ENCODE measurements around the gene UGT3A2.

UGT3A2 gene

DNA sequence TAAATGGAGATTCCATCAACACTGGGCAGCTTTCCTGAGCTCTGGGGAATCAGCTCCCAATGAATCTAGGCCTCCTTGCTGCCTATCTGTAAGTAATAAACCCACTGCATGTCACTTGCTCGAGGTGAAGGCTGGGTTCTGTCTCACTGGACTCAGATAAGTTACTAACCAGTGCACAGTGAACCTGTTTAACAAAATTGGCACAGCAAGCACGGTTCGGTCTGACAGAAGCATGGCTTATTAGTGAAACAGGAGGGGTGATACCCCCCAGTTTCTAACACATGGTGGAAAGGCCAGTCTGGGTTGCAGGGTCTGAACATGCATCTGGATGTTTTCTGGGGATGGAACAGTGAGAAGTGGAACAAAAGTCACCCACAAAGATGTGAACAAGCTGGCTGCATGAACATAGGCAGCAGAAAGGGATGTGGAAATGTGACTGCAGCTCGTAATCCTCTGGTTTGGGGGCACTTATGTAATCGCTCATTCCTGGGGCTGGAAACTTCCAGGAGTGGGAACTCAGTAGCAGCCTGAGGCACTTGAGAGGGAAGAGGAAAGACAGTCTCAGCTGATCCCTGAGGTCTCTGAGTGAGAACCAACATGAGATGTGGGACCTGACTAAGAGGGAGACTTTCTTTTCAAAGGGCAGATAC lies 37.7 kb downstream of the UGT3A2 start:
- ATAC-seq = no peak

DNA sequence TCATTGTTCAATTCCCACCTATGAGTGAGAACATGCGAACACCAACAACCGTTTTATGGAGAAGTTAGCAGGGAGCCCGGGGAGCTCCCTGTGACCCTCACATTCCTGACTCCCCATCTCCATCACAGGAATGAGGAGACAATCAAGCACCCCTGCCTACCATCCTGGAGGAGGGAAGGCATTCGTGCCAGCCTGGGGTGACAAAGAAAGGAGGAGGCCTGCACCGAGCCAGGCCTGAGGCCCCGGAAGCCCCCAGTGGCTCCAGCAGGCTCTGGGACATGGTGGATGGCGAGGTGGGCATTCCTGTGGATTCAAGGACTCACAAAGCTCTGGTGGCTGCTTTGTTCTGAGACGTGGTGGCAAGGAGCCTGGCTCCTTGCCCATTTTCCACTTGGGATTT lies 39.0 kb downstream of the UGT3A2 start:
- TF ChIP-seq ZNF70 (CRISPR knock-in tag; IDR thresholded peaks at IDR 0.05) = no peak
- TF ChIP-seq BACH2 (CRISPR knock-in tag; IDR thresholded peaks at IDR 0.05; ENCODE audit: borderline replicate concordance) = no peak
- TF ChIP-seq, protein P1, sequence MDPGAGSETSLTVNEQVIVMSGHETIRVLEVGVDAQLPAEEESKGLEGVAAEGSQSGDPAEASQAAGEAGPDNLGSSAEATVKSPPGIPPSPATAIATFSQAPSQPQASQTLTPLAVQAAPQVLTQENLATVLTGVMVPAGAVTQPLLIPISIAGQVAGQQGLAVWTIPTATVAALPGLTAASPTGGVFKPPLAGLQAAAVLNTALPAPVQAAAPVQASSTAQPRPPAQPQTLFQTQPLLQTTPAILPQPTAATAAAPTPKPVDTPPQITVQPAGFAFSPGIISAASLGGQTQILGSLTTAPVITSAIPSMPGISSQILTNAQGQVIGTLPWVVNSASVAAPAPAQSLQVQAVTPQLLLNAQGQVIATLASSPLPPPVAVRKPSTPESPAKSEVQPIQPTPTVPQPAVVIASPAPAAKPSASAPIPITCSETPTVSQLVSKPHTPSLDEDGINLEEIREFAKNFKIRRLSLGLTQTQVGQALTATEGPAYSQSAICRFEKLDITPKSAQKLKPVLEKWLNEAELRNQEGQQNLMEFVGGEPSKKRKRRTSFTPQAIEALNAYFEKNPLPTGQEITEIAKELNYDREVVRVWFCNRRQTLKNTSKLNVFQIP (CRISPR knock-in tag; IDR thresholded peaks at IDR 0.05; ENCODE audit: borderline replicate concordance, low read depth) = no peak
- no peak for TF ChIP-seq GLIS3 (CRISPR knock-in tag; IDR thresholded peaks at IDR 0.05)
- ATAC-seq = no peak

More for the DNA sequence above, 37.7 kb downstream of the UGT3A2 start:
- TF ChIP-seq ZNF70 (CRISPR knock-in tag; IDR thresholded peaks at IDR 0.05) (no peak), ARNTL (CRISPR knock-in tag; IDR thresholded peaks at IDR 0.05; ENCODE audit: borderline replicate concordance, low read depth) (no peak), ESRRG (CRISPR knock-in tag; IDR thresholded peaks at IDR 0.05) (no peak), OSR1 (CRISPR knock-in tag; IDR thresholded peaks at IDR 0.05) (no peak), ZNF8 (CRISPR knock-in tag; IDR thresholded peaks at IDR 0.05) (no peak), RARB (CRISPR knock-in tag; IDR thresholded peaks at IDR 0.05) (no peak), ZFP3 (CRISPR knock-in tag; IDR thresholded peaks at IDR 0.05) (no peak), ZFP30 (CRISPR knock-in tag; IDR thresholded peaks at IDR 0.05) (no peak), GLIS3 (CRISPR knock-in tag; IDR thresholded peaks at IDR 0.05) (no peak), ZNF565 (CRISPR knock-in tag; conservative IDR thresholded peaks at IDR 0.05; ENCODE audit: low read depth) (no peak), CSDC2 (CRISPR knock-in tag; IDR thresholded peaks at IDR 0.05) (no peak), SNAI2 (CRISPR knock-in tag; IDR thresholded peaks at IDR 0.05) (no peak), TCF4 (CRISPR knock-in tag; IDR thresholded peaks at IDR 0.05; ENCODE audit: borderline replicate concordance) (no peak), TOX (CRISPR knock-in tag; IDR thresholded peaks at IDR 0.05; ENCODE audit: borderline replicate concordance) (no peak), ISL1 (CRISPR knock-in tag; IDR thresholded peaks at IDR 0.05) (no peak), PPARA (CRISPR knock-in tag; IDR thresholded peaks at IDR 0.05; ENCODE audit: borderline replicate concordance) (no peak)
- TF ChIP-seq, protein P2, sequence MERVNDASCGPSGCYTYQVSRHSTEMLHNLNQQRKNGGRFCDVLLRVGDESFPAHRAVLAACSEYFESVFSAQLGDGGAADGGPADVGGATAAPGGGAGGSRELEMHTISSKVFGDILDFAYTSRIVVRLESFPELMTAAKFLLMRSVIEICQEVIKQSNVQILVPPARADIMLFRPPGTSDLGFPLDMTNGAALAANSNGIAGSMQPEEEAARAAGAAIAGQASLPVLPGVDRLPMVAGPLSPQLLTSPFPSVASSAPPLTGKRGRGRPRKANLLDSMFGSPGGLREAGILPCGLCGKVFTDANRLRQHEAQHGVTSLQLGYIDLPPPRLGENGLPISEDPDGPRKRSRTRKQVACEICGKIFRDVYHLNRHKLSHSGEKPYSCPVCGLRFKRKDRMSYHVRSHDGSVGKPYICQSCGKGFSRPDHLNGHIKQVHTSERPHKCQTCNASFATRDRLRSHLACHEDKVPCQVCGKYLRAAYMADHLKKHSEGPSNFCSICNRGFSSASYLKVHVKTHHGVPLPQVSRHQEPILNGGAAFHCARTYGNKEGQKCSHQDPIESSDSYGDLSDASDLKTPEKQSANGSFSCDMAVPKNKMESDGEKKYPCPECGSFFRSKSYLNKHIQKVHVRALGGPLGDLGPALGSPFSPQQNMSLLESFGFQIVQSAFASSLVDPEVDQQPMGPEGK (CRISPR knock-in tag; IDR thresholded peaks at IDR 0.05; ENCODE audit: borderline replicate concordance) = no peak
- TF ChIP-seq, protein P3, sequence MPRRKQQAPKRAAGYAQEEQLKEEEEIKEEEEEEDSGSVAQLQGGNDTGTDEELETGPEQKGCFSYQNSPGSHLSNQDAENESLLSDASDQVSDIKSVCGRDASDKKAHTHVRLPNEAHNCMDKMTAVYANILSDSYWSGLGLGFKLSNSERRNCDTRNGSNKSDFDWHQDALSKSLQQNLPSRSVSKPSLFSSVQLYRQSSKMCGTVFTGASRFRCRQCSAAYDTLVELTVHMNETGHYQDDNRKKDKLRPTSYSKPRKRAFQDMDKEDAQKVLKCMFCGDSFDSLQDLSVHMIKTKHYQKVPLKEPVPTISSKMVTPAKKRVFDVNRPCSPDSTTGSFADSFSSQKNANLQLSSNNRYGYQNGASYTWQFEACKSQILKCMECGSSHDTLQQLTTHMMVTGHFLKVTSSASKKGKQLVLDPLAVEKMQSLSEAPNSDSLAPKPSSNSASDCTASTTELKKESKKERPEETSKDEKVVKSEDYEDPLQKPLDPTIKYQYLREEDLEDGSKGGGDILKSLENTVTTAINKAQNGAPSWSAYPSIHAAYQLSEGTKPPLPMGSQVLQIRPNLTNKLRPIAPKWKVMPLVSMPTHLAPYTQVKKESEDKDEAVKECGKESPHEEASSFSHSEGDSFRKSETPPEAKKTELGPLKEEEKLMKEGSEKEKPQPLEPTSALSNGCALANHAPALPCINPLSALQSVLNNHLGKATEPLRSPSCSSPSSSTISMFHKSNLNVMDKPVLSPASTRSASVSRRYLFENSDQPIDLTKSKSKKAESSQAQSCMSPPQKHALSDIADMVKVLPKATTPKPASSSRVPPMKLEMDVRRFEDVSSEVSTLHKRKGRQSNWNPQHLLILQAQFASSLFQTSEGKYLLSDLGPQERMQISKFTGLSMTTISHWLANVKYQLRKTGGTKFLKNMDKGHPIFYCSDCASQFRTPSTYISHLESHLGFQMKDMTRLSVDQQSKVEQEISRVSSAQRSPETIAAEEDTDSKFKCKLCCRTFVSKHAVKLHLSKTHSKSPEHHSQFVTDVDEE (CRISPR knock-in tag; IDR thresholded peaks at IDR 0.05) = no peak
- TF ChIP-seq, protein P1 (CRISPR knock-in tag; IDR thresholded peaks at IDR 0.05; ENCODE audit: borderline replicate concordance, low read depth) = no peak
- TF ChIP-seq, protein P4, sequence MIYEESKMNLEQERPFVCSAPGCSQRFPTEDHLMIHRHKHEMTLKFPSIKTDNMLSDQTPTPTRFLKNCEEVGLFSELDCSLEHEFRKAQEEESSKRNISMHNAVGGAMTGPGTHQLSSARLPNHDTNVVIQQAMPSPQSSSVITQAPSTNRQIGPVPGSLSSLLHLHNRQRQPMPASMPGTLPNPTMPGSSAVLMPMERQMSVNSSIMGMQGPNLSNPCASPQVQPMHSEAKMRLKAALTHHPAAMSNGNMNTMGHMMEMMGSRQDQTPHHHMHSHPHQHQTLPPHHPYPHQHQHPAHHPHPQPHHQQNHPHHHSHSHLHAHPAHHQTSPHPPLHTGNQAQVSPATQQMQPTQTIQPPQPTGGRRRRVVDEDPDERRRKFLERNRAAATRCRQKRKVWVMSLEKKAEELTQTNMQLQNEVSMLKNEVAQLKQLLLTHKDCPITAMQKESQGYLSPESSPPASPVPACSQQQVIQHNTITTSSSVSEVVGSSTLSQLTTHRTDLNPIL (CRISPR knock-in tag; IDR thresholded peaks at IDR 0.05; ENCODE audit: low read depth) = no peak

All from SK-N-SH treated with all-trans-retinoic acid at 6 μM for 48 hours (cell line).